Activated T-helper 9 cell treated with anti-CD3 and anti-CD28 coated beads, Interleukin-2, amount 50 U/mL, for 16 hours (primary cell): ENCODE data around the gene CHST3.
"Not testable (repeated sequence)": the region's sequence is repeated elsewhere in the genome, so short reads cannot be mapped to it uniquely, and the experiment has no call there.

ENCODE experiments used
- DNase-seq: peaks from one replicate; pipeline ENCODE4 v3.0.0-alpha.2; 2020; ENCODE audit warnings: low read depth

CHST3 gene

GRCh38 chr10:71948496-71949067 is 15.6 kb upstream of the CHST3 start:
- DNase-seq = no peak

DNA sequence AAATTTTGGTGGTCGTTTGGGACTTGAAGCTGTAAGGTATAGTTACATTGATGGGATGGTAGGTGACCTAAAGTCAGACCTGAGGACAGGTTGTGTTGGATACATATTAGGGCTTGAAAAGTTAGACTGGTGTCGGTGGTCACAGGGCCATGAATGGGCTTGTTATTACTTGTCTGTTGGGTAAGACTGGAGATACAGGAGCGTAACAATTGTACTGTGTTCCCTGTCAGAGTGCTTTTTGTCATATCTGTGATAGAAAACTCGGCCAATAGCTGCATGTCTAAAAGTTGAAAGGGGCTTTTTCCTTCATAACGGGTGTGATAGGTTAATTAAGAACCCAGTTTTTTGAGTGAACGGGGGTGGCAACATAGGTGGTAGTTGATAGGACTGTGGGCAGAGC is 13.5 kb upstream of the CHST3 start:
- no peak for DNase-seq

DNA sequence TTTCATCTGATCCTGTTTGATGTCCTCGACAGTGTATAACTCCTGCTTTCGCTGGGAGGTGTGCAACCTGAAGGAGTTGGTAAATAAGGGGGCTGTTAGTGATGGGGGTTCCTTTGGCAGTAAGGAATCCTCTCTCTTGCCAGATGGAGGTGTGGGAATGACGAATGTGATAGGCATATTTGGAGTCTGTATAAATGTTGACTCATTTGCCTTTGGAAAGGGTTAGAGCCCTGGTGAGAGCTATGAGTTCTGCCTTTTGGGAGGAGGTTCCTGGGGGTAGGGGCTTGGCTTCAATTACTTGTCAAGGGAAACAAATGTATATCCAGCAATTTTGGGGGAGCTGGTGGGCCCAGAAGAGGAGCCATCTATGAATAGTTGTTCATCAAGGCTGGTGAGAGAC is 11.4 kb upstream of the CHST3 start:
- no peak for DNase-seq

- DNase-seq = no peak
These were observed 6.5 kb upstream of the CHST3 start for GRCh38 chr10:71957546-71958275.

DNA sequence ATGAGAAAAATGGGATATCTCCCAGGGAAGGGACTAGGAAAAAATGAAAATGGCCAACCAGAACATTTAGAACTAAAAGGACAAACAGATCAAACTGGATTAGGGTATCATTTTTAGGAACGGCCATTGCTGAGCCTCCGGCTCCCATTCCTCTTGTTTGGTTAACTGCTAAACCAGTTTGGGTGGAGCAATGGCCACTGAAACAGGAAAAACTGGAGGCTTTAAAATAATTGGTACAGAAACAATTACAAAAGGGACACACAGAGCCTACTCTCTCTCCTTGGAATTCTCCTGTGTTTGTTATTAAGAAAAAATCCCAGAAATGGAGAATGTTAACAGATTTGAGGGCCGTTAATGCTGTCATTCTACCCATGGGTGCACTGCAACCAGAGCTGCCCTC is 4.7 kb upstream of the CHST3 start:
- no peak for DNase-seq

DNA sequence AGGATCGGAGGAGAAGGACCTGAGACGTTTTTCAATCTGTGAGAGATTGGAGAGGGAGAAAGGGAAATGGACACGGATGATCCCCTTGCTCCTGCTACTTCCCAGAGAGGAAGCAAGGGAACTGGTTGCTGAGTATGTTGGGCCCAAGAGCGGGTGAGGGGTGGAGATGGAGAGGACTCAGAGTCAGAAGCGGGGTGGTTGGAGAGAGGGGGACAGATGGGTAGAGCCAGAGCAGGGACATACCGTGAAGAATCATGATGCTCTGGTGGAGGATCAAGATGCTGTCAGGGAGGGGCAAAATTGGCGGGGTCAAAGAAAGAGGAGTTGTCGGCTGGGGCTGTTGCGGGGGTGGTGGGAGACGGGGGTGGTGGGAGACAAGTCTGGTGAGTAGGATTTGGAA is 2.4 kb upstream of the CHST3 start:
- DNase-seq = no peak

DNA sequence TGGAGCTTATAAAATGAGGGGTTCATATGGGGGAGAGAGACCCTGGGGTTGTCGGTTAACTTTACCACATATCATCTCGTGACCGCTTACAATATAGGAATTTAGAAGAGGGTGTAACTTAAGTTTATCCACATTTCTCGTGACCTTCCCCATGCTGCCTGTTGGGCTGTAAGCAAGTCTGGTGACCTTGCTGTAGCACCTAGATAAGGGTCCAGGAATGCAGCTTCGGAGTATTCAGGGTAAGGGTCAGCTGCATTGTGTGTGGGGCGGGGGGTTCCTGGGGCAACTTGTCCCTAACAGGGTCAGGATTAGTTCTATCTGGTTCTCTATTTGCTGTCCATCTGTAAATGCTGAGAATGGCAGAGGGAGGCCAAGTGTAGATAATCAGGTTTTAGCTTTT is 1.3 kb upstream of the CHST3 start:
- DNase-seq = no peak

DNA sequence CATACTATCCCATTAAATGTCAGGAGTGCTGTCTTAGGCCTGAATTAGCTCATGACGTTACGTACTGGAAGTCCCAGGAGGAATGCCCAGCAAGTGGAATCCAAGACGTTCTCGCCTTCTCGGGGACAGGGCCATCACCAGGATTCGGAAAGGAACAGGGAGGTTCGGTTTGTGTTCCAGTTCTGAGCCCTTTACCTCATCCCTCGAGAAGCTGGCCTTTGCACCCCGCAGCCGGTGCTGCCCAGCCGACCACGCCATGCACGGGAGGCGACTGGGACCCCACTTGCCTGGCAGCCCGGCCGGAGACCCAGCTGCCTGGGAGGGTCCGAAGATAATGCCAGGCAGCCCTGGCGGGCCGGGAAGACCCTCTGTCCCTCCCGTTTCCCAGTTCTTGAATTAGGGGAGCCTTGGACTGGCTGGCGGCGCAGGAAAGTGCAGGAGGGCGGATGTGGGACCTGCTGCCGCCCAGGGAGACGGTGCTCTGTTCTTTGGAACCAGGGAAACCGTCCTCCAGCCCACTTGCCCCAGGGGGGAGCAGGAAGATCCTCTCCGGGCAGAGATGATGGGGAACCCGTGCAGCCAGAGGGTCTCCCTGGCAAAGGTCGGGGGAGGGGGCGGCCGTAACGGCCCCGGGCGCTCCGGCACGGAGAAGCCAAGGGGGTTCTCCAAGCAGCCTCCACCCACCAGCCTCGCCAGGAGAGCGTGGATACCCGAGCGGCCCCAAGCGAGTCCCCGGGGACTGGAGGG is 671 bp upstream of the CHST3 start:
- no peak for DNase-seq

DNA sequence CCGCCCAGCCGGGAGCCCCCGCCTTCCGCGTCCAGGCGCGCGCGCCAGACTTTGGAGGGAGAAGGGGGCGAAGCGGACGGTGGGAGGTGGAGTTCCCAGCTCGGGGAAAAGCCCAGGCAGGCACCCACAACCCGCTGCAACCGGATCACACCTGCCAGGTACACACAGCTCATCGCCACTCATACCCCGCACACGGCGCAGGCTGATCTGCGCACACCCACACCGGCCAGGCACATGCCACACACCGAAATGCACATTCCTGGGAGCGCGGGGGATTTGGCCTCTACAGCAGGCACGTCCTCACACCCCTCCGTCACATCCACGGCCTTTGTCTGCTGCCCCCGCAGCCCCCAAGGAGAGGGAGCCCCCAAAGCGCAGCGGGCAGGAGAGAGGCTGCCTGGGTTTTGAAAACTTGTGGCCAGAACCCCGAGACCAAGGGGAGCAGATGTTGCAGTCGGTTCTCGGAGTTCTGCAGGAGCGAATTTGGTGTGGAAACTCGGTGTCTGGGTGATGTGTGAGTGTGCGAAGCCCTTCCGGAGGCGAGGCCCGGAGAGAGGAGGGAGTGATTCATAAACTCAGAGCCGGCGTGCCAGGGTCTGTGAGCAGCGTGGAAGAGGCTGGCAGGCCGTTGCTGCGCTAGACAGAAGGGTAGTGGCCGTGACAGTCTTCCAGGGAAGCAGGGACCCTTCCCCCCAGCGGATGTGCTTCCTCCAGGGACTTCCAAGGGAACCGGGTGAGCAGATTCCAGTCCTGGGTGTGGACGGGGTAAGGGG is 734 bp downstream of the CHST3 start:
- DNase-seq = no peak

- no peak for DNase-seq
These were observed 1.4 kb downstream of the CHST3 start for GRCh38 chr10:71965623-71966022.

DNA sequence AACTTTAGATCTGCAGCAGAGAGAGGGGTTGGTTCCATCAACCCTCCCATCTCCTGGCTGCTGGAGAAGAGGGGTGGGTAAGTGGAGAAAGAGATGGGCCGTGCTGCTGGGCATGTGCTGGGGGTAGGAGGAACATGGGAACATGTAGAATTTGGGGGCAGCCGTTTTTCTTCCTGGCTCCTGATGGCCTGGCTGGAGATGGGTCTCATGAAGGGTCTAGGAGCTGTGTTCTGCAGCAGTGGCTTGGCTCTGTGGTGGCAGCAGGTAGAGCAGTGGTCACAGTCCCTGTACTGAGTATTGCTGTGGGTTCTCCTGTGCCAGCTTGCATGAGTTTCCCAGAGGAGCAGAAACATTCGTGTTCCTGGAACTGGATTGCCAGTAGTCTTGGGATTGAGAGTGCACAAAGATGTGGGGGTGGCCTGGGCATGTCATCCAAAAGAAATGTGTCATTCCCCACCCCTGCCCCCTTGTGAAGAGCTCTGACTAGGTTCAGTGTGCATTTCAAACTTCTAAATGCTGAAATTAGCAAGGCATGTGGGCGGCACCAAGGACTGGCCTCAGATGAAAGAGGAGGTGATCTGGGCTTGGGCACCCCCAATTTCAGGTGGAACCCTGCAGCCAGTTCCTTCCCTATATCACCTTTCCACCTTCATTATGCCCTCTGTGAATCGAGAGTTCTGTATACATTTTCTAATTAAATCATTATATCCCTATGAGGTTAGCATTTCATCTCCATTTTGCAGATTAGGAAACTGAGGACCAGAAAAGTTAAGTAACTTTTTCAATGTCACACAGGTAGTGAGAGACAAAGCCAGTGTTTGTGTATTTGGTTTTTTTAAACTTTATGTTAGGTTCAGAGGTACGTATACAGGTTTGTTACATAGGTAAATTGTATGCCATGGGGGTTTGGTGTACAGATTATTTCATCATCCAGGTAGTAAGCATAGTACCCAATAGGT is 2.1 kb downstream of the CHST3 start:
- no peak for DNase-seq

DNA sequence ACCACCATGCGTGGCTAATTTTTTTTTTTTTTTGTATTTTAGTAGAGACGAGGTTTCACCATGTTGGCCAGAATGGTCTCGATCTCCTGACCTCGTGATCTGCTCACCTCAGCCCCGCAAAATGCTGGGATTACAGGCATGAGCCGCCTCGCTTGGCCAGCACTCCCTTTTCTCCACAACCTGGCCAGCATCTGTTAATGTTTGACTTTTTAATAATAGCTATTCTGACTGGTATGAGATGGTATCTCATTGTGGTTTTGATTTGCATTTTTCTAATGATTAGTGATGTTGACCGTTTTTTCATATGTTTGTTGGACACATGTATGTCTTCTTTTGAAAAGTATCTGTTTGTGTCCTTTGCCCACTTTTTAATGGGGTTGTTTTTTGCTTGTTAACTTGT is 3.8 kb downstream of the CHST3 start:
- DNase-seq = not testable (repeated sequence)

DNA sequence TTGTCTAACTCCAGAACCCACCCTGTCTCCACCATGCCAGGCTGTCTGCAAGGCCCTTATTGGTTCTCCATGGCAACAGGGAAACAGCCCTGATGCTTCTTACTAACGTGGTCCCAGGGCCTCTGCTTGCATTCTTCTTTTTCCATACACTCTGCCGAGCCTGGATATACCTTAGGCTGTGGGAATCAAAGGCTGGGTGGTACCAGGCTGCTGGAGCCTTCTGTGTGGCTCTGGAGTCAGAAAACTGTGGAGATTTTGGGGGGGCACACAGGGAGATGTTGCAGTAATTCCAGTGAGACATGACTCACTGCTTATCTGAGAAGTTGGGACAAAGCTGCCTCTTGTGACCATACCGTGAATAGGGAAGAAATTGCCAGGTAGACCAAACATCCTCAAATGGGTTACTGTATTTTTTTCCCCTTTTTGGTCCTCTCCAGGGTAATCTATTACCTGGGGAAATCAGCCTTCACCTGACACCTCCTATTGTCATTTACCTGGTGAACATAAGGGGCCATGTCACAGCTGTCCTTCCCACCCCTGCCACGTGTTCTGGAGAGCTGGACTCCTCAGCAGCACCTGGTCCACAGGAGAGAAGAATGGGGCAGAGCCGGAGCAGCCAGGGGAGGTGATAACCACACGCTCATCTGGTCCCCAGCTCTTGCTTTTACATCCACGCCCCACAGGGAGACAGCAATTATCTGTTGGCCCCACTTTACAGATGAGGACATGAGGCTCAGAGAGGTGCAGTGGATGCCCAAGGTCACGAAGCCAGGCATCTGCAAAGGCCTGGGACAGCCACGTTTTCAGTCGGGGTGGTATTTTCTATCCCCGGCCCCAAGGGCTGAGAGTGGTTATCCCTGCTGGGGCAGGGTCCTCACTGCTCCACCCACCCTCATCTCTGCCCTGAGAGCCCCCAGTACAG is 4.6 kb downstream of the CHST3 start:
- DNase-seq = no peak

GRCh38 chr10:71969929-71970328 is 5.7 kb downstream of the CHST3 start:
- no peak for DNase-seq

DNA sequence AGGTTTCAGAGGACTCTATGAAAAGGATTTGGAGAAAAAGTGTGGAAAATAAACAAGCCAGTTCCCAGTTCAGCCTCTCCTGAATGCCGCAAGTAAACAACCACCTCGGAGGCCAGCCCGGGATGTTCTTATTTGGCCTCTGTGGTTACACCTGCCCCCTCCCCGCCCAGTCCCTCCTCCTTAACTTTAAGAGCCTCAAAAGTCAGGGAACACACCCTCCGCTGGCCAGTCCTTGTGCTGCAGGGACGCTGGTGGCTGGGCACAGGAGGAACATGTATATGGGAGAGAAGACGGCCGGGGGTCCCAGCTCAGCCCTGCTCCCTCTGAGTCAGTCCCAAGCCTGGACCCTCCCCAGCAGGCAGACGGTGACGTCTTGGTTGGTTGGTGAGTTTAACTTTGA is 6.1 kb downstream of the CHST3 start:
- no peak for DNase-seq

- DNase-seq = no peak
These were observed 6.7 kb downstream of the CHST3 start for GRCh38 chr10:71970869-71971268.

DNA sequence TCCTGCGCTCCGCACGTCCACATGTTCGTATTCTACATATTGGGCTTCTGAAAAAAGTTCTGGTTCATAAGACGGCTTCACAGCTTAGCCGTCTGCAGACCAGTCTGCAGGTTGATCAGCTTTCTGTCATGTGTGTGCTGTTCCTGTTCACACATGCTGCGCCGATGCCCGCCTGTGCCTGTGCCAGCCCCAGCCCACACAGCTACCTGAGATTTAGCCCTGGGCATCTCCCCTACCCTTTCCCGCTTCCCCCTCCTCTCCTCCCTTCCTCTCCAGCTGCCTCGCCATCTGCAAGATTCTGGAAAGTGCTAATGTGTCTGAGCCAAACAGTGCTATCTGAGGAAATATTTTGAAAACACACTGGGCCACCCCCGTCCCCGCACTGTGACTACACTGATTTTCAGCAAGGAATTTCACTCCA is 7.1 kb downstream of the CHST3 start:
- no peak for DNase-seq

GRCh38 chr10:71971769-71972555 is 7.8 kb downstream of the CHST3 start:
- no peak for DNase-seq
